Thyroid gland (tissue), 4 donors: ENCODE data around the gene SPDYE16. TPM values are rescaled to one million over a fixed set of nuclear protein-coding genes. Genes with fewer than 3 reads are reported as not detected.
A peak's percentile ranks its signal among the peaks of the same experiment; 100 is the strongest.
"Not testable (repeated sequence)": the region's sequence is repeated elsewhere in the genome, so short reads cannot be mapped to it uniquely, and the experiment has no call there.

Experiments
- DNase-seq, 2 donors: peaks; one replicate each; pipeline ENCODE4 v3.0.0-alpha.2; 2019
- H3K27ac ChIP-seq, 3 donors: fragments of 200-600 bp; sonication (generic); 1 replicate in 2 of 3; 2 replicates in 1 of 3; pipeline ENCODE4 v1.5.1; 2016 to 2019; ENCODE audit warnings: mild to moderate bottlenecking in 1 of 3, moderate library complexity in 1 of 3
- H3K27me3 ChIP-seq: fragments of 200-600 bp; sonication (generic); one replicate; pipeline ENCODE4 v1.5.1; 2019
- H3K36me3 ChIP-seq, 2 donors: fragments of 200-600 bp; sonication (generic); one replicate each; pipeline ENCODE4 v1.5.1; 2016 to 2019
- H3K4me1 ChIP-seq, 2 donors: fragments of 200-600 bp; sonication (generic); one replicate each; pipeline ENCODE4 v1.5.1; 2017 to 2019
- H3K4me3 ChIP-seq, 3 donors: fragments of 200-600 bp; sonication (generic); replicated peaks in 1 of 3; 1 replicate in 2 of 3; 2 replicates in 1 of 3; pipeline ENCODE4 v1.5.1; 2016; ENCODE audit warnings: mild to moderate bottlenecking in 1 of 3
- H3K9me3 ChIP-seq: fragments of 200-600 bp; sonication (generic); one replicate; pipeline ENCODE4 v1.5.1; 2017
- WGBS, 2 donors: methylation state at CpG; one replicate each; pipeline ENCODE4 v1.1.5; 2017; 5-methylcytosine and 5-hydroxymethylcytosine counted together
- intact Hi-C: fragments of 100-400 bp; cut with DNase I; formaldehyde crosslinking; loops from one replicate; pipeline ENCODE4 v1.15.1; 2023
- total RNA-seq, 4 donors: library from RNA; depleted of rRNA; stranded (reverse); fragments of >200 nt; gene quantifications; one replicate each; pipeline ENCODE4 v1.2.3, GENCODE V29; 2016

Gene SPDYE16, protein sequence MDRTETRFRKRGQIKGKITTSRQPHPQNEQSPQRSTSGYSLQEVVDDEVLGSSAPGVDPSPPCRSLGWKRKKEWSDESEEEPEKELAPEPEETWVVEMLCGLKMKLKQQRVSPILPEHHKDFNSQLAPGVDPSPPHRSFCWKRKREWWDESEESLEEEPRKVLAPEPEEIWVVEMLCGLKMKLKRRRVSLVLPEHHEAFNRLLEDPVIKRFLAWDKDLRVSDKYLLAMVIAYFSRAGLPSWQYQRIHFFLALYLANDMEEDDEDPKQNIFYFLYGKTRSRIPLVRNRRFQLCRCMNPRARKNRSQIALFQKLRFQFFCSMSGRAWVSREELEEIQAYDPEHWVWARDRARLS
- under 1 TPM in 2 of 4 donors, not detected in 2; 0.29 to 0.33 TPM for total RNA-seq

DNA sequence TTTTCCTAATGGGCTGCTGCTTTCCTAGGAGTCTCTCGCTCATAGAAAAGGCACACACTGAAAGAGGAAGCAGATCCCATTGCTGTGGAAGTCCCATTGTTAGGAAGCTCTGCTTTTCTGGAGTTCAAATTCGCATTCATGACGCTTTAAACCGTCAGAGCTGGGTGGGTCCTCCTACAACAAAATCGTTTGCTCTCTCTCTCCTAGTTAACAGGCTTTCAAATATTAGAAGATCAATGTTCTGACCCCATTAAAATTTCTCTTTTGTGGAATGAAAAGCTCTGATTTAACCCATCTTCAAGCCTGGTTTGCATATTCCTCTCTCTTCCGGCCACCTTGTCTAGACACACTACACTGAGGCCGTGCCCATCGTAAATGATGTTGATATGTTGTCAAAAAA is at the start of gene SPDYE16:
Gene SPDYE16 (minus strand): TSS at position 101 of the 400 bp plus-strand sequence. CDS start 1,838 bp downstream, outside the sequence.
- intact Hi-C loops, DNase-seq, H3K27me3 ChIP-seq, H3K27ac ChIP-seq, H3K36me3 ChIP-seq, H3K9me3 ChIP-seq, H3K4me3 ChIP-seq, H3K4me1 ChIP-seq: not testable (repeated sequence)
- no CpG with 5 or more reads among the region's 8 CpGs for WGBS, 2 donors

DNA sequence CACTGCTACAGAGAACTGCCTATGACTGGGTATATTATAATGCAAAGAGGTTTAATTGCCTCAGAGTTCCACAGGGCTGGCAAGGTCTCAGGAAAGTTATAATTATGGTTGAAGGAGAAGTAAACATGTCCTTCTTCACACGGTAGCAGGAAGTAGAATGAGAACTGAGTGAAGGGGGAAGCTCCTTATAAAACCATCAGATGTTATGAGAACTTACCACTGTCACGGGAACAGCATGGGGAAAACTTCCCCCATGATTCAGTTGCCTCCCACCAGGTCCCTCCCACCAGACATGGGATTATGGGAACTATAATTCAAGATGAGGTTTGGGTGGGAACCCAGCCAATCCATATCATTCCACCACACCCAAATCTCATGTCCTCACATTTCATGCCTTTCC is 49.6 kb upstream of the SPDYE16 start:
- intact Hi-C loops: not testable (repeated sequence)

DNA sequence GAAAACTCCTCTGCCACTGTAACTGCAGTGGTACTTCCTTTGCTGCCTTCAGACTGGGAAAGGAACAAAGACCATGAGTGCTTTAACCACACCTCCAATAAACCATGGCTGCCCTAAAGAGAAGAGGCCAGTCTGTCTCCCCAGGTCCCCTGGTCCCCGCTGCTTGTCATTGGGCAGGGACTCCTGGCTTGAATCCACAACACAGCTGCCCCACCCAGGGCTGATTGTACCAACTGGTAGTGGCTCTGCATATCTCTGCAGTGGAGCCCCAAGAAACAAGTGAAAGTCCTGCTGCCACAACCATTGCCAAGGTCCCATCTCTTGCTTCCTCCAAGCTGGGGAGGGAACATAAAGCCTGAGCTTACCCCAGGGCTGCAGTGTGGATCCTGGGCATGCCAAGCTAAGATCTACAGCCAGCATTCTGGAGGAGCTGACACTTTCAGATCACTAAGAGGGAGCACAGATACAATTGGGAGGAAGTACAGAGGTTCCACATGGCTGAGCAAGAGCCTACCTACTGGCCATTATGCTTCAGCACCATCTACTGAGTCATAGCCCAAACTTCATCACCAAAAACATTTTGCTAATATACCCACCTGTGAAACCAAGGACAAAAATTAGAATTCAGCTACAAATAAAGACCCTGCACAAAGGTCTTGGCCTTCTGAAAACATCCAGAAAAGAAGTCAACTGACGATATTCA is 48.7 kb upstream of the SPDYE16 start:
- not testable (repeated sequence) for H3K9me3 ChIP-seq, DNase-seq
- WGBS, 2 donors: 95 to 100% methylated on average over 1 to 2 of the region's 2 CpGs

More for the DNA sequence above, 49.6 kb upstream of the SPDYE16 start:
- H3K36me3 ChIP-seq, H3K27ac ChIP-seq, H3K27me3 ChIP-seq, H3K4me3 ChIP-seq, H3K9me3 ChIP-seq, DNase-seq: not testable (repeated sequence)
- WGBS, 2 donors: 75 to 82% methylated on average over 2 of the region's 2 CpGs
- peaks cover 8 to 15% of the 10 kb centered on the region in 2 donors for H3K4me1 ChIP-seq

DNA sequence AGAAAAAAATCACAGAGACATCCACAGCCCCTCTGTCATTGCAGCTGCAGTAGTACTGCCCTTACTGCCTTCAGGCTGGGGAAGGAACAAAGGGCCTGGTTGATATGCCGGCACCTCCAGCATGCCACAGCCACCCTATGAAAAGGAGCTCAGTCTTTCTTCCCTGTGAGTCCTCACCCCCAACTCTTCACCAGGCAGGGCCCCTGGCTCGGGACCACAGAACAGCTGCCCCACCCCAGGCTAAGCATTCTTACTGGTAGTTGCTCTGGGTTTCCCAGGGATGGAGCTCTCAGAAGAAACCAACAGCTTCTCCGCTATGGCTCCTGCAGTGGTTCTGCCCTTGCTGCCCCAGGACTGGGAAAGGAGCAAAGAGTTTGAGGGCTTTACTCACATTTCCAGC is 47.9 kb upstream of the SPDYE16 start:
- intact Hi-C loops, H3K36me3 ChIP-seq, H3K27ac ChIP-seq, H3K9me3 ChIP-seq, H3K27me3 ChIP-seq, DNase-seq, H3K4me3 ChIP-seq: not testable (repeated sequence)
- WGBS, 2 donors: 96 to 100% methylated on average over 1 to 3 of the region's 3 CpGs
- H3K4me1 ChIP-seq: peaks cover 16 to 23% of the 10 kb centered on the region in 2 donors

More for the DNA sequence above, 48.7 kb upstream of the SPDYE16 start:
- H3K4me1 ChIP-seq: peaks cover 10 to 17% of the 10 kb centered on the region in 2 donors
- H3K27ac ChIP-seq, H3K36me3 ChIP-seq, intact Hi-C loops, H3K4me3 ChIP-seq, H3K27me3 ChIP-seq: not testable (repeated sequence)

DNA sequence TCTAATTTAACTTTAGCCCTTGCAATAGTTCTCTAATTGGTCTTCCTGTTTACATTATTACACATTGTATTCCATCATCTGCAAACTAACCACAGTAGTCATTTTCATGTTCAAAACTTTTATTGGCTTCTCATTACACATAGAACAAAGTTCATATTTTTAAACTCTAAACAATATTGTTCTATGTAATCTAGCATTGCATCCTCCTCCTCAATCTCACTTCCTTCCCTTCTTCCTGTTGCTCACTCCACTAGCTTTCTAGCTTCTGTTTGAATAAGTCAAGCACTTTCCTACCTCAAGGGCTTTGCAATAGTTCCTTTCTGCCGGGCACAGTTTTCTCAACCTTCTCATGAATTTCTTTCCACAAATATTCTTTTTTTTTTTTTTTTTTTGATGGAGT is 45.5 kb upstream of the SPDYE16 start:
- H3K9me3 ChIP-seq, intact Hi-C loops, H3K27me3 ChIP-seq, H3K36me3 ChIP-seq, DNase-seq, H3K27ac ChIP-seq, H3K4me3 ChIP-seq: not testable (repeated sequence)
- peaks cover 21 to 30% of the 10 kb centered on the region in 2 donors for H3K4me1 ChIP-seq
- 14 to 20% methylated on average over 1 of the region's 1 CpG for WGBS, 2 donors

DNA sequence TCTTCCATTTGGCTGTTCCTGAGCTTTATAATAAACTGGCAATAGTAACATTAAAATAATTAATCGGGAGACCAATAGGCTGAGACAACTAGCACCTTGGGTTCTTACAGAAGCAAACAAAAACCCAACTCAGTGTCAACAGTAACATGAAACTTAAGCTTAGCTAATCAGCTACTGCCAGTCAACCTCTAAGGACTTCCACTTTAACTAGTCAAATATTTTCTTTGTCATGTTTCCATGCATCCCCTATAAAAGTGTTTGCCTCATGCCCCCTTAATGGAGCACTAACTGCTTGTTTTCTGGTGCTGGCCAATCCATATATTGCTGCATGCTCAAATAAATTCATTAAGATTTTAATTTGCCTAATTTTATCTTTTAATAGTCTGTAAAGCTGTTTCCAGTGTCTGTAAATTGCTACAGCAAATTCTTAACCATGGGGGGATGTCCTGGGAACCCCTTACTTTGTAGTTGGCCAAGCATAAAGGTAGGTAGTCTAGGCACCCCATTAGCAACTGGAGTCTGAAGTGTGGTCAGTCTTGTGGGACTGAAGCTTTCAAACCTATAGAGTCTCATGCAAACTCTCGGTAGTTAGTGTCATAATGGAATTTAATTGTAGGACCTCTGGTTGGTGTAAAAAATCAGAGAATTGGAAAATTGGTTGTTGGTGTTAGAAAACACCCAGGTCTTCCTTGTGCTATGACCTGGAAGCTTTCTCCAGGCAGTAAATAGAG is 43.7 kb upstream of the SPDYE16 start:
- H3K27me3 ChIP-seq, H3K36me3 ChIP-seq, H3K9me3 ChIP-seq, intact Hi-C loops, H3K4me3 ChIP-seq, H3K27ac ChIP-seq, DNase-seq: not testable (repeated sequence)
- peaks cover 18 to 36% of the 10 kb centered on the region in 2 donors for H3K4me1 ChIP-seq
- WGBS, 2 donors: 86 to 87% methylated on average over 2 of the region's 2 CpGs

DNA sequence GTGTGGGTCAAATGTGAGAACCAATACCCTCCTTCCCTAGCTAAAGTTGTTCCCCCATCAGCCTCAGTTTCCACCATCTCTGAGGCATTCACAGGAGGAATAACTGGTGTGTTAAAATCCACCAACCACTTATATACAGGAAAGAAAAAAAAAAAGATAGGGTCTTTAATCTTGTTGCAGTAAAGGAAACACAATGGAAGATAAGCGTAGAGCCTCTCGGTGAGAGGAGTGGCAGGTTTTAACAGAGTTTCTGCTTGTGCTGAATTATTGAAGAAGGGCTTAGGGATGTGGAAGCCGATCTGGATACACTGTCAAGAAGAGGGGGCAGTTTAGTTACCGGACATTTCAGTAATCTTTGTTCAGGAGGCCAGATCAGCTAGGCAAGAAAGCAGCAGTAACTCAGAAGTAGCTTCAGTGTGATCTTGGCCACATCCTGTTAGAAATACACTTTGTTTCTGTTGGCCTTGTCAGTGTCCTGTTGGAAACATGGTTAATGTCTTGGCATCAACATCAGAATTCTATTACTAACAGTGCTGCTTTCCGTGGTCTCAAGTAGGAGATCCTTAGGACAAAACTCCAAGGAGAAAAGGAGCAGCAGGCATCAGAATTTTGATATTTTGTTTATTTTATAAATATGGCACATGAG is 40.7 kb upstream of the SPDYE16 start:
- H3K9me3 ChIP-seq, H3K36me3 ChIP-seq, DNase-seq, H3K27me3 ChIP-seq, H3K4me3 ChIP-seq, intact Hi-C loops: not testable (repeated sequence)
- 31 to 37% methylated on average over 4 to 5 of the region's 5 CpGs for WGBS, 2 donors
- peak overlapping the region; percentile 65 to 84 (median 76) for H3K27ac ChIP-seq
- H3K4me1 ChIP-seq: peaks cover 23 to 40% of the 10 kb centered on the region in 2 donors

DNA sequence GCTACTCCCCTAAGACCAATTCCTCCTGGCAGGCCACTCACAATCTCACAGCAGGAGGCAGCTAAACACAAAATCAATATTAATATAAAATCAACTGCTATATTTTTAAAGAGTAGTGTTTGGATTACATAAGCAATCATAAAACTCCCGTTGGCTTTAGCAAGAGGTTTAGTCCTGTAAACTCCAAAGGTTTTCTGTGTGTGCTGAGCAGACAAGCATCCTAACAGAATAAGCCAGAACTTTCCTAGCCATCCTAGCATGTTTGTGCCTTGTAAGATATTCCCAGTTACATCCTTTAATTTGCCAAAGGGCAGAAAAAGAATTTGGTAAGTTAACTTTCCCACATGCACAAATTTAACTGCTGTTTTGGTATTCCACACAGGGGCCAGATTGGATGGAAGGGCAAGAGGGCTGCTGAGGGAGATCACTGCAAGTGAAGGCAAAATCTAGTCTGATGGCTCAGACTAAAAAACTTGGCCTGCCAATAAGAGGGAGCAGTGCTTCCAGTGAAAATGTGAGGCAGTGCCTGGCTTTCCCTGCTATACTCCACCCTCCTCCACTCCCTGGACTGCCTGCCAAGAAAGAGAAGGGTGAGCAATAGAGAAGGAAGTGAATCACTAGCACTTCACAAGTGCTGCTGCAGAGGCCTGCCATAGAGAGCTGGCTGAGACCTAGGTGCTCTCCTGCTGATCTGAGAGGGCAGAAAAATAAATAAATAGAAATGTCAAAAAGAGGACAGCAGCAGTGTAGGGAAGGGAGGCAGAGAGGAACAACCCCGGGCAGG is 39.9 kb upstream of the SPDYE16 start:
- peak overlapping the region; percentile 65 to 84 (median 76) for H3K27ac ChIP-seq
- intact Hi-C loops, H3K9me3 ChIP-seq, H3K36me3 ChIP-seq, H3K27me3 ChIP-seq, H3K4me3 ChIP-seq: not testable (repeated sequence)
- peak; percentile 90 to 93 for DNase-seq
- 17 to 31% methylated on average over 2 of the region's 2 CpGs for WGBS, 2 donors
- peaks cover 21 to 37% of the 10 kb centered on the region in 2 donors for H3K4me1 ChIP-seq

DNA sequence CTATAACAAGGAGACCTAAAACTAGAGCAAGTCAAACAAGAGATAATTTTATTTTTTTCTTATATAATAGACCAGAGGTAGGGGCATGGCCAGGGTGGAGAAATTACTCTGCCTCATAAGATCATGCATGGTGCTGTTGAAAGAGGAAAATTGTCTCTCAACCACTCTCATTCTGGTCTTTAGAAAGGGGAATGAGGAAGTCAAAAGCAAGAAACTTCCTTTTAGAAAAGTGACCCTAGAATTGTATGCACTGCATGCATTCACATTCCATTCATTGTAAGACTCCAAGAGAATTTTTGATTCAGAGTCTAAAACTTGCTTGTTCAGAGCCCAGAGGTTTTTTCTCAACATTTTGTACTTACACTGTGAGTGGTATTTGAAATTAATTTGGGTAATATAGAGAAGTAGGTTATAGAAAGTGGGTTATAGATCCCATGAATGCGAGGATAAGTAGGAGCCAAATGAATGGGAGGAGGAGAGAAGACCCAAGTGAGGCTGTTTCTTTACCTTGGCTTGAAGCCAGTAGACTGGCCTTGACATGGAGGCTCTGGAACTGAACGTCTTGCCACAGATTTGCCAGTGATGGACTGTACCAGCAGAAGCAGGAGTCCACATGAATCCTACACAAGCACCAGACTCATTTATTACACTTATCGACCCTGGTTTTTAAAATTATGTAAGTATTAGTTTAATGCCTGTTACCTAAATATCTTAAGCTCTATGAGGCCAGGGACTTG is 33.0 kb upstream of the SPDYE16 start:
- intact Hi-C loops, H3K4me1 ChIP-seq, DNase-seq, H3K4me3 ChIP-seq, H3K27me3 ChIP-seq, H3K27ac ChIP-seq, H3K36me3 ChIP-seq, H3K9me3 ChIP-seq: not testable (repeated sequence)
- 62 to 88% methylated on average over 3 of the region's 3 CpGs for WGBS, 2 donors

DNA sequence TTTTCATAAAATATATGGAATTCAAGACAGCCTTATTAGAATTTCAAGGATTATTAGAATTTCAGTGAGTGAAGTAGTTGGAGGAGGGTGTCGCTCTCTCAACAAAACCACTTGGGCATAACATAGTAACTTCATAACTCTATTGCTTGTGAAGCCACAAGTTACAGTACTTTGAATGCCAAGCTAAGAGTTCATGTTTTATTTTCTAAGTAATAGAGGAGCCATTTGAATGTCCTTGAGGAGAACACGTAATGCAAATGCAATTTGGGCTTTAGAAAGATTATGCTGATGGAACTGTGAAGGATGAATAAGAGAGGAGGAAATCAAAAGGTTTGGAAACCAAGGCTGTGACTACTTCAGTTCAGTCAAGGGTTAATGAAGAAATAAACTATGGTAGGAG is 32.3 kb upstream of the SPDYE16 start:
- intact Hi-C loops, DNase-seq, H3K4me3 ChIP-seq, H3K9me3 ChIP-seq, H3K27ac ChIP-seq, H3K36me3 ChIP-seq, H3K4me1 ChIP-seq, H3K27me3 ChIP-seq: not testable (repeated sequence)
- WGBS, 2 donors: 52 to 66% methylated on average over 1 of the region's 2 CpGs

DNA sequence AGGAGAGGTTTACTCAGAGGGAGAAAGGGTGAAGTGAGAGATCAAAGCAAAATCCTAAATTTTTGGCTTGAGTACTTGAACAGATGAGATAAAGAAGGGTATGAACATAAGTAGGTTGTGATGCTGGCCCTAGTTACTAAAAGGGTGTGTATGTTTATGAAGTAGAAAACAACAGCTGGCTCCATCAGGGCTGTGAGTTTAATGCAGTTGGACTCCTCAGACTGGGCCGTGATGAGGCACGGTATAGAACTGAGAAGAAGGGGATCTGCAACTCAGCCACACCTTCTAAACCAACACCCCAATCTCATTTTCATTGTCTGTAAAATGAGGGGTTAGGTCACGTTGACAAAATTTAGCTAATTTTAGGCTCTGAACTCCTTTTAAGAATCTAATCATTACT is 29.2 kb upstream of the SPDYE16 start:
- H3K4me3 ChIP-seq, intact Hi-C loops, H3K36me3 ChIP-seq, H3K27ac ChIP-seq, DNase-seq, H3K4me1 ChIP-seq, H3K27me3 ChIP-seq, H3K9me3 ChIP-seq: not testable (repeated sequence)
- WGBS, 2 donors: 87 to 97% methylated on average over 3 of the region's 3 CpGs
